Retinal pigment epithelial cell (primary cell): ENCODE results near the gene ZNF593.

Experiments
- DNase-seq: peaks from one replicate; pipeline ENCODE4 v3.0.0-alpha.2; 2010; ENCODE audit warnings: low read depth
- H3K4me3 ChIP-seq: 2 replicates; pipeline ENCODE4 v1.5.1; 2011; ENCODE audit warnings: mild to moderate bottlenecking, low read length, control low read depth, moderate library complexity
- TF ChIP-seq, protein P1 (sequence below): conservative IDR thresholded peaks from 2 replicates; pipeline ENCODE4 v1.5.1; 2011; ENCODE audit warnings: low read depth, low read length, control low read depth, inconsistent platforms

The ZNF593 gene

DNA sequence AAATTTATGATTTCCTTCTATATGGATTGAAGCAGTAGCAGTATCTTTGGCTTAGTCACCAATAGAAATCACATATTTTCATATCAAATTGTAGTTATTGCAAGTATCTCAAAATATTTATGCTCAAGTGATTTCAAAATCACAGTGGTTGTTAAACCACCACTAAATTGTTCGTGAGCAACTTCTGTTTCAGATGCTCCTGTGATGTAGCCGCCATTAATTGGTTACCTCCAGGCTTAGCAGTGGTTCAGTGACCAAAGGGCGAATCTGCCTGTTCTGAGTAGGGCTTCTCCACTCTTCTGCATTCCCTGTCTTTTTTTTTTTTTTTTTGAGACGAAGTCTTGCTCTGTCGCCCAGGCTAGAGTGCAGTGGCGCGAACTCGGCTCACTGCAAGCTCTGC is 5.6 kb downstream of the ZNF593 start:
- no peak for DNase-seq
- H3K4me3 ChIP-seq, result no peak overlapping the region
- TF ChIP-seq, protein P1, sequence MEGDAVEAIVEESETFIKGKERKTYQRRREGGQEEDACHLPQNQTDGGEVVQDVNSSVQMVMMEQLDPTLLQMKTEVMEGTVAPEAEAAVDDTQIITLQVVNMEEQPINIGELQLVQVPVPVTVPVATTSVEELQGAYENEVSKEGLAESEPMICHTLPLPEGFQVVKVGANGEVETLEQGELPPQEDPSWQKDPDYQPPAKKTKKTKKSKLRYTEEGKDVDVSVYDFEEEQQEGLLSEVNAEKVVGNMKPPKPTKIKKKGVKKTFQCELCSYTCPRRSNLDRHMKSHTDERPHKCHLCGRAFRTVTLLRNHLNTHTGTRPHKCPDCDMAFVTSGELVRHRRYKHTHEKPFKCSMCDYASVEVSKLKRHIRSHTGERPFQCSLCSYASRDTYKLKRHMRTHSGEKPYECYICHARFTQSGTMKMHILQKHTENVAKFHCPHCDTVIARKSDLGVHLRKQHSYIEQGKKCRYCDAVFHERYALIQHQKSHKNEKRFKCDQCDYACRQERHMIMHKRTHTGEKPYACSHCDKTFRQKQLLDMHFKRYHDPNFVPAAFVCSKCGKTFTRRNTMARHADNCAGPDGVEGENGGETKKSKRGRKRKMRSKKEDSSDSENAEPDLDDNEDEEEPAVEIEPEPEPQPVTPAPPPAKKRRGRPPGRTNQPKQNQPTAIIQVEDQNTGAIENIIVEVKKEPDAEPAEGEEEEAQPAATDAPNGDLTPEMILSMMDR, result no peak

DNA sequence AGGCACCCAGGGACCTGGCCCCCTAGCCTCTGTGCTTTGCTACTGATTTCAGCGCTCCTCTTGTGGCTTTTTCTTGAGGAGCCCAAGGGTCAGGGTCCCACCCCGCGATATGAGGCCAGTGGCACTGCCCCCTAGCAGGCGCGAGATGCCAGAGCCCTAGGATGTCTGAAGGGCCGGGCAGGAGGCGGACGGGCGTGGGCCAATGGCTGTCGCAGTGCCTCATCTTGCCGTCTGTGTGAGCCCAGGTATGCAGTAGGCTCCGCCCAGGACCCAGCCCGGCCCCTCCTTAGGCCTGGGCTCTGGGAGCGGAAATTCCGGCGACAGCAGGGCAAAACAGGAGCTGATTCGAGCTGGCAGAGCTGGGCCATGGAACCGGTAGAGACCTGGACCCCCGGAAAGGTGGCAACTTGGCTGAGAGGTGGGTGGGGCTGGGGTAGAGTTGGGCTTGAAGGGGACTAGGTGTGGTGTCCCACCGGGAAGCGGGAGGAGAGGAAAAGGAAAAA is 7.5 kb downstream of the ZNF593 start, which contains the start of gene CNKSR1:
TSS of gene CNKSR1 (plus strand) at position 310 of the 503 bp plus-strand sequence. CDS start at position 367, 57 bp downstream.
- TF ChIP-seq, protein P1, result no peak
- no peak for DNase-seq

DNA sequence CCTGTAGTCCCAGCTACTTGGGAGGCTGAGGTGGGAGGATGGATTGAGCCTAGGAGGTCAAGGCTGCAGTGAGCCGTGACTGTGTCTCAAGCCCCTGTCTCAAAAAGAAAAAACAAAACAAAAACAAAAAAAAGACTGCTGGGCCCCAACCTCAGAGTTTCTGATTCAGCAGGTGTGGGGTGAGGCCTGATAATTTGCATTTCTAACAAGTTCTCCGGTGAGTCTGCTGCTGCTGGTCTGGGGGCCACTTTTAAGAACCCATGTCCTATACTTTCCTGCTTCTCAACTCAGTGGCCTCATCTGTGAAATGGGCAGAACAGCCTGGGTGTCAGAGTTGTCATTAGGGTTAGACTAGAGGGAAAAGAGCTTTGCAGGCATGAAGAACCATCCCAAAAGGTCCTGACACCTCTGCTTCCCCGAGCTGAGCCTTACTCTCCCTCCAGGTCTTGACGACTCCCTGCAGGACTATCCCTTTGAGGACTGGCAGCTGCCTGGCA is 10.3 kb downstream of the ZNF593 start:
- no peak overlapping the region for H3K4me3 ChIP-seq
- DNase-seq, result no peak
- TF ChIP-seq, protein P1, result no peak

More for the DNA sequence above, 7.5 kb downstream of the ZNF593 start, which contains the start of gene CNKSR1:
- H3K4me3 ChIP-seq, result no peak within 1 kb of the TSS

DNA sequence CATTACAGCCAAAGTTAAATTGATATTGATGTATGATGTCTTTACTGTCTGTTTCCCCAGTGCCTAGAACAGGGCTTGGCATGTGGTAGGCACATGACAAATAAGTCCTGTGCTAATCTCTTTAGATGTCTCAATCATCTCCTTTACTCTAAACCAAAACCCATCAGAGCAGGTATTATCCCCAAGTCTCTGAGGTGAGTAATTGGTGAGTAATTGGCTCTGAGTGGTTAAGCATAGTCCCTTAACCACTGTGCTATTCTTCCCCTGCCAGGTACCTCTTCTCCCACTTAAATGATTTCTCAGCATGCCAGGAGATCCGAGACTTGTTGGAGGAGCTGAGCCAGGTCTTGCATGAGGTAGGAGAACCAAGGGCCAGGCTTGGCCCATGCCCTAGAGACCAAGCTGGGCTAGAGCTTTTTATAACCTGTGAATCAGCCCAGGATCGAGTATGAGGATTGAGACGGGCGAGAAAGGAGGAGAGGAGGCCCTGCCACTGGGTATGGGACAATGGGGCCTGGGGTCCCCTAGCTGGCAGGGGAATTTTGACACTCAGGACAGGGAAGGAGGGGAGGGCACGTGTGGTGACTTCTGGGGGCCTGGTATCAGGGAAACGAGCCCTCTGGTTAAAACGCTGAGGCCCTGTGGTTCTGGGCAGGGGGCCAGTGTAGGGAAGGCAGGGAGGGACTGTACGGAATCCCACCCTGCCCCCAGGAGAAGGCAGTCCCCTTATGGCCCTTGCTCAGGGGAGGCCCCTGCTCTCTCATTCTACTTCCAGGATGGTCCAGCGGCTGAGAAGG is 12.1 kb downstream of the ZNF593 start:
- TF ChIP-seq, protein P1, result no peak
- H3K4me3 ChIP-seq, result no peak overlapping the region
- DNase-seq, result no peak

DNA sequence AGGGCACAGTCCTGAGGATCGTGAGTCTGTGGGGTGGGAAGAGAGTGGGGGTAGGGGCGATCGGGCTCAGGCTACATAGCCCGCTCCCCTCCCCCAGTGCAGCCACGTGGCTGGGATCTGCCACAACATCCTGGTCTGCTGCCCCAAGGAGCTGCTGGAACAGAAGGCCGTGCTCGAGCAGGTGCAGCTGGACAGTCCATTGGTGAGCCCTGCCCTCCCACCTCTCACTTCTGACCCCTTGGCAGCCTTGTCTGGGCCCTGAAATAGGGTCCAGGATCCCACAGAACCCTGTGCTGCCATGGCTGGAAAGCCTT is 12.6 kb downstream of the ZNF593 start:
- TF ChIP-seq, protein P1, result no peak
- no peak overlapping the region for H3K4me3 ChIP-seq
- no peak for DNase-seq

DNA sequence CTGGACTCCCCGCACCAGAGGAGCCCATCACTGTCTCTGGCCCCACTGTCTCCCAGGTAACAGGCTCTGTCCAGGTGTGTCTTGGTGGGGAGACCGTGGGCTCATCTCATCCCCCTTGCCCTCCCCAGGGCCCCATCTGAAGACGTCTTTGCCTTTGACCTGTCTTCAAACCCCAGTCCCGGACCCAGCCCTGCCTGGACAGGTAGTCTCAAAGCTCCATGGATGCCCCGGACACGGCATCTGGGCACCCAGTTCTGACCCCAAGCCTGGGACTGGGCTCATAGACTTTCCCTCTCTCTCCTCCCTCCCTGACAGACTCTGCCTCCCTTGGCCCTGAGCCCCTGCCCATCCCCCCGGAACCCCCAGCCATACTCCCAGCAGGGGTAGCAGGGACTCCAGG is 14.4 kb downstream of the ZNF593 start:
- TF ChIP-seq, protein P1, result no peak
- H3K4me3 ChIP-seq, result no peak overlapping the region
- no peak for DNase-seq

DNA sequence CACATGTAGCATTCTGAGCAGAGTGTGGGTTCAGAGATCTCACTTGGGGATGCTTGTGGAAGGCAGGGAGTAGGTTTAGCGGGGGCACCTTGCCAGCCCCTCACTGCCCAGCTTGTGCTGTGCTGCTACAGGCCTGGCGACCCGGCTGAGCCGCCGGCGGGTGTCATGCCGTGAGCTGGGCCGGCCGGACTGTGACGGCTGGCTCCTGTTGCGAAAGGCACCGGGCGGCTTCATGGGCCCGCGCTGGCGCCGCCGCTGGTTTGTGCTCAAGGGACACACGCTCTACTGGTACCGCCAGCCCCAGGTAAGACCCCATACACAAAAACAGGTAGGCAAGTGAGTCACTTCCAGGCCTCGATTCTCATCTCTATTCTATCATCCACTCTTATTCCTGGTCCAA is 15.2 kb downstream of the ZNF593 start:
- no peak for DNase-seq
- TF ChIP-seq, protein P1, result no peak
- no peak overlapping the region for H3K4me3 ChIP-seq
